ENCODE measurements around the gene RGS6.

Gene RGS6

GRCh38 chr14:72450473-72451044 is 518.3 kb downstream of the RGS6 start:
- no peak for TF ChIP-seq CTCF (IDR thresholded peaks at IDR 0.05; ENCODE audit: extremely low read depth, insufficient read depth, missing control alignments)
- in situ Hi-C loops (cut with MboI; ENCODE audit: low pct_unique_long_range_greater_than_20kb, low sequenced_read_pairs, unreplicated experiment): no loop called here
- DNase-seq (ENCODE audit: low spot score): no peak

DNA sequence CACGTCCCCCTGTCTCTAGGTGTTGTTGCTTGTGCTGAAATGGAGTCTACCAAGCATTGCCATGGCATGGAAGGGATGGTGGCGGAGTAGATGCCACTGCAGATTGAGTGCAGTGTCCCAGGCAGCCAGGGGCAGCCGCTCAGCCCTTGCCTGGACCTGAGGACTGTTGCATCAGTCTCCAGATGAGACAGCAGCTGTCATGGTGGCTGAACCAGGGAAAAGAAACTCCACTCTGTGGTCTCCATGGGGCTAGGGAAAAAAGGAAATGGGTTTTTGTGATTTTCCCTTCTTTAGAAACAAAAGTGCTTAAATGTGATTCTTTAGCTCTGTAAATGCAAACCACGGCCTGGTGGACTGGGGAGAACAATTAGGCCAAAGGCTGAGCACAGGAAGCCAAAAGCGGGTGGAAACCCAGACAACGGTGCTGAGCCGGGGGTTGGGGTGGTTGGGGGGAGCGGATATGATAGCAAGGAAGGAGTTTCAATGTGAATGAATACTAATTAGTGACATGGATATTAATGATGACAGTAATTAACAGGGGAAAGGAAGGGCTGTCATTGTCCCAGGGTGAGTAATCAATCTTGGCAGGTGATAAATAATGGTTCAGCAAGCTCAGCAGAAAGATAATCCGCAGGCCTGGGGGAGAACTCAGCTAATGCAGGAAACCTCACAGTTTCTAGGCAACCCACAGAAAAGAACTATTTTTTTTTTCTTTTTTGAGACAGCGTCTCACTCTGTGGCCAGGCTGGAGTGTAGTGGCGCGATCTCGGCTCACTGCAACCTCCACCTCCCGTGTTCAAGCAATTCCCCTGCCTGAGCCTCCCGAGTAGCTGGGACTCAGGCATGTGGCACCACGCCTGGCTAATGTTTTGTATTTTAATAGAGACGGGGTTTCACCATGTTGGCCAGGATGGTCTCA is 519.1 kb downstream of the RGS6 start:
- in situ Hi-C loops (cut with MboI; ENCODE audit: low pct_unique_long_range_greater_than_20kb, low sequenced_read_pairs, unreplicated experiment): no loop called here
- DNase-seq (ENCODE audit: low spot score): peak; percentile 60
- TF ChIP-seq CTCF (IDR thresholded peaks at IDR 0.05; ENCODE audit: extremely low read depth, insufficient read depth, missing control alignments): no peak

- in situ Hi-C loops (cut with MboI; ENCODE audit: low pct_unique_long_range_greater_than_20kb, low sequenced_read_pairs, unreplicated experiment): no loop called here
- DNase-seq (ENCODE audit: low spot score): no peak
- no peak for TF ChIP-seq CTCF (IDR thresholded peaks at IDR 0.05; ENCODE audit: extremely low read depth, insufficient read depth, missing control alignments)
Measured at GRCh38 chr14:72452774-72453173, 520.5 kb downstream of the RGS6 start.

DNA sequence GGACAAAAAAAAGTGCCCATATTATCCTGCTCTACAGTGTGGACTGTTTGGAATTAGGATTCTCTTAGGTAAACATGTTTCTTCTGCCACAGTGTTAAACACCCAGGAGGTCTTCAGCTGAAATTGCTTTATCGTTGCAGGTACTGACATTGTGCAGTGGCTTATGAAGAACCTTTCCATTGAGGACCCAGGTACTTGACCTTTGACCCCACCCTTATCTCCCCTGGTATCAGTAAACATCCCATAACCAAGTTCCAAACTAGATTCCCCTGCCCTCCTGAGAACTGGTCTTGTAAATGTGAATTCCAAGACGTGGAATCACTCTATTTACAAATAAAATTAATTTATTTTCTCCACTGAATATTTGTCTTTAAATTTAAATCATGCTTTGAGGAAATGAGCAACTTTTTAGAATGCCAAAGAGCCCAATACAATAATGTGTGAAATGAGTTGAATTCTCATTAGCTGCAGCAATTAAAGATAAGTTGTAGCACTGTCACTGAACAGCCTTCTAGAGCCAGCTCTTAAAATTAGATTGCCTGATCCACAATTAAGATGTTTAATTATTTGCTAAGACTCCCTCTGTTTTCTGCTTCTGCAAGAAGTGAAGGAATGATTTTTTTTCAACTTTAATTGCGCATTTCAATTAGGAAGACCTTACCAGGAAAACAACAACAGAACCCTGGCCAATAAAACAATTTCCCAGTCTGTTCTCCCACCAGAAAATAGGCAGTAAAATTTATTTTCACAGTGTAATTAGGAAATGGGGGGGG is 522.3 kb downstream of the RGS6 start:
- TF ChIP-seq CTCF (IDR thresholded peaks at IDR 0.05; ENCODE audit: extremely low read depth, insufficient read depth, missing control alignments): no peak
- in situ Hi-C loops (cut with MboI; ENCODE audit: low pct_unique_long_range_greater_than_20kb, low sequenced_read_pairs, unreplicated experiment): no loop called here
- no peak for DNase-seq (ENCODE audit: low spot score)

DNA sequence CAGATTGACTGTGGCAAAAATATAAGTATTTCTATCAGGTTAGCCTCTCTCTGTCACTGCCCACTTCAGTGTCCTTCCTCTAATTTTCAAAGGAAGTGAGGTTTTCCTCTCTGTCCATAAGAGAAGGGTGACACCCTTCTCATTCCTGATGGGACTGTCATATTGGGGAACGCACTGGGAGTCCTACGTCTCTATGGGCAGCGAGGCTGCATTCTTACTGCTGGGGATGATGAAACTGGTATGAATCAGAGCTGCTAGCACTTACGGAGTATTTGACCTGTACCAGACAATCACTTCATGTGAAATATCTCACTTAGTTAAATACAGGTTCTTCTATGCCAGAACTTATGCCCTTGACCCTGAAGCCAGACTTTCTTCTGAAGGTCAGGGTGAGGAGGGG is 525.4 kb downstream of the RGS6 start:
- no peak for DNase-seq (ENCODE audit: low spot score)
- TF ChIP-seq CTCF (IDR thresholded peaks at IDR 0.05; ENCODE audit: extremely low read depth, insufficient read depth, missing control alignments): no peak
- in situ Hi-C loops (cut with MboI; ENCODE audit: low pct_unique_long_range_greater_than_20kb, low sequenced_read_pairs, unreplicated experiment): no loop called here

DNA sequence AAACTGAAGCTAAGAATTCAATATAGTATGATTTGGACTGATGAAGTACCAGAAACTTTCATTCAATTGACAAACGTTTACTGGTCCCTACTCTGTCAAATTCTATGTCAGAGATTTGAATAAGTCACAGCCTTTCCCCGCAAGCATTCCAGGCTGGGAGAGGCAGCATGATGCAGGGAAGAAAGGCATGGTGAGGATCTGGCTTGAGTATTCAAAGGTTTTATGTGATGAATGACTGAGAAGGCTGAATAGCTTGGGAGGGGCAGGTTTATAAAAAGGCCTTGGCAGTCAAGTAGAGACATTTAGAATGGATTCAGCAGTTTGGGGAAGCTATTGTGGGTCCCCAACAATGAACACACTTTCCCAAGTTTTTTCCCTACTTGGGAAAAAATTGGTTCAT is 529.8 kb downstream of the RGS6 start:
- in situ Hi-C loops (cut with MboI; ENCODE audit: low pct_unique_long_range_greater_than_20kb, low sequenced_read_pairs, unreplicated experiment): no loop called here
- no peak for TF ChIP-seq CTCF (IDR thresholded peaks at IDR 0.05; ENCODE audit: extremely low read depth, insufficient read depth, missing control alignments)
- no peak for DNase-seq (ENCODE audit: low spot score)

Measured in GM13977 (cell line).